ENCODE data around the gene LZIC. TPM values are rescaled to one million over a fixed set of nuclear protein-coding genes. Genes with fewer than 3 reads are reported as not detected.
A peak's percentile ranks its signal among the peaks of the same experiment; 100 is the strongest.
"Not testable (repeated sequence)": the region's sequence is repeated elsewhere in the genome, so short reads cannot be mapped to it uniquely, and the experiment has no call there.

LZIC gene
- total RNA-seq, result 10 to 100 TPM; 27.1 to 31.2 TPM
- long read RNA-seq, partial matches to known transcripts, result 1 of 9 reads
- long read RNA-seq, other reads (novel, unspliced or antisense), result 2 of 9 reads

DNA sequence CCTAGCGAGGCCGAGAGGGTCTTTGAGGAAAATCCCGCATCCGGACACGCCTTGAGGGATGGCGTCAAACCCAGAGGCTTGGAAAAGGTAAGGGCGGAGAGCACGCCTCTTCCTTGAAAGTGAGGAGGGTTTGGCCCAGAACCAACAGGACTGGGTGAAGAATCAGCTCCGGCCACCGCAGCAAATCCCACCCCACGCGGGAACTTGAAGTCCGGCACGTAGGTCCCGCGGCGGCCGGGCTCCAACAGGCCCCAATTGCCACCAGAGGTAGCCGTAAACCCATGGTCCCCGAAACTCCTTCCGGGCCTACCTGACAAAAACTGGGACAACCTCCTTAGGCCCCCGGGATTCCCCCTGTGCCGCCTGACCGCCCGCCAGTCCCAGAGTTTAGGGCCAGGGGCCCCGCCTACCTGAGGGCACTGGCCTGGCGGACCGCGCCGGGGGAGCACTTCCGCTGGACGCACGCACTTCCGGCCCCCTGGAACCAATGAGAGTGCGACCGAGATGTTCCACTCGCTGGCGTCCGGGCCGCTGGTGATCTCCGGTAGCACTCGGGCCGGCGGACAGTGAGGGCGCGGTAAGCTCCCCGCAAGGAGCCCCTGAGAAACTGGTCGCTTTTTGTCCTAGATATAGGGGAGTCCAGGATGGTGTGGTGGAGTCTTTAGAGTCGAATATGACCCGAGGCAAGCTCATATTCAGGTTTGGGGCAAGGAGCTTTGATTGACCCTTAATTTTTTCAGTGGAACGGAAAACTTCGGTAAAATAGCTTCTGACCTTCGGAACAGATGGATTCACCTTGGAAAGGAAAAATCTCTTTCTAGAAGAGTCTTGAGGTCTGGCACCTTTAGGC lies at the start of gene LZIC, which contains the start of gene NMNAT1:
Gene LZIC (minus strand): TSS at position 453 of the 850 bp plus-strand sequence. CDS start 6,772 bp downstream, outside the sequence.
Gene NMNAT1 (plus strand): TSS at position 537 of the 850 bp plus-strand sequence. CDS start 28,599 bp downstream, outside the sequence.
- peak; percentile 100 for ATAC-seq
- DNase-seq, result peak; percentile 96
- intact Hi-C loops (cut with DNase I), result loop anchor here in 1 of 2 donors (2.0 kb wide), 1 partner anchor 68 kb away; no protein-coding TSS in a partner anchor

DNA sequence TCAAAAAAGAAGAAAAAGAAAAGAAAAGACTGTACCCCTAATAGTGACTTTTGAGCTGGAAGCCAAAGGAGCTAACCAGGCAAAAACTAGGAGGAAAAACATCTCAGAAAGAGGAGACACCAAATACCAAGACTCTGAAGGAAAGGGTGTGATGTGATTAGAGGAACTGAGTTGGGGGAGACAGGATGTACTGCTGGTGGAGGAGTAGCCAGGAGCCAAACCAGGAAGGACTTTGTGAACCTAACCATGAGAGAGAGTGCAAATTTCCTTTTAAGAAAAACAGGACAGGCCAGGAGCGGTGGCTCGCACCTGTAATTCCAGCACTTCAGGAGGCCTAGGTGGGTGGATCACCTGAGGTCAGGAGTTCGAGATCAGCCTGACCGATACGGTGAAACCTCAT lies 49.7 kb upstream of the LZIC start:
- DNase-seq (no peak), ATAC-seq (no peak)
- intact Hi-C loops (cut with DNase I), result no loop called here

DNA sequence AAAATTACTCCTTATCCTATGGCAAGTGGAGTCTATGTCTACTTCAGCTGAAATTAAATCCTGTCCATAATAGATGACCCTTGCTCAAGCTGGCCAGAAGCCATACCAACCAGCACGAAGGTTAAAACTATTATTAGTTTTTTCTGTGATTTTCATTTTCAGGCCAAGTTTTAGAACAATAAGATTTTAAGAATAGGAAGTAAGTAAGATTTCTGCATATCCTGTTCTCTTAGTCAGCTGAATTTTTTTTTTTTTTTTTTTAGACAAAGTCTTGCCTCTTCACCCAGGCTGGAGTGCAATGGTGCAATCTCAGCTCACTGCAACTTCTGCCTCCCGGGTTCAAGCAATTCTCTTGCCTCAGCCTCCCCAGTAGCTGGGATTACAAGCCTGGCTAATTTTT lies 47.8 kb upstream of the LZIC start:
- intact Hi-C loops (cut with DNase I), result no loop called here

DNA sequence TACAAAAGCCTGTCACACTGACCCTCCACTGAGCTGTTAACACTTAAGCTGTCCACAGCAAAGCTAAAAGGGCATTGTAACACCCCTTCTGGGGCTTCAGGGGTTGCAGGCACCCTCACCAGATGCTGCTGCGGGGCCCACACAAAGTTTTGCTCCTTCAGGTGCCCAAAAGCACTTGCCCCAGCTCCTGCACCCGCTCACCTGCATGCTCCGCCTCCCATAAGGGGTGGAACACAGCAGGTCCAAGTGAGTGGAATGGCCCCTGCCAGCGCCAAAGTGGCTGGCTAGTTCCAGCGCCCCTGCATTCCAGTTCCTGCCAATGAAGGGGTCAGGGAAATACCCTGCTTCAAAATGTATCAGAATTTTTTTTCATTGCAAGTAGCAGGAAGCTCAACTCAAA lies 46.6 kb upstream of the LZIC start:
- intact Hi-C loops (cut with DNase I), result no loop called here
- DNase-seq (no peak), ATAC-seq (no peak)

More for the DNA sequence above, 47.8 kb upstream of the LZIC start:
- peak; percentile 65 for DNase-seq
- peak; percentile 57 to 69 for ATAC-seq

DNA sequence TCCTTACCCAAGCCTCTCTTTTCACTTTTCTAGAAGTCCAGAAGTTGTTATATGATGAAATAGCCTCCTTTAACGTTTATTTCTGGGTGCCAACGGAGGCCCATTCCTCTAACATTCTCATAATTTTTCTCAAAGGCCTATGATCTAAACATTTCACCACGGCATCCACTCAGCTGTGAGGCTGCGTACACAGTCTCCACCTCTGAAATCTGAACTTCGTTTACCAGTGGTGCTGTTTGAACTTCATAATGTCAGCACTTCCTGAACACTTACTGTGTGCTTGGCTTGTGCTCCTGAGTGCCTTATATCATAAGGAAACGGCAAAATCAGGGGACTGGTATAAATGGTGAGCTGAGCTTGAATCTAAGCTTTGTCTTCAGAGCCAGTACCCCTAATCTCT lies 41.8 kb upstream of the LZIC start:
- DNase-seq (no peak), ATAC-seq (no peak)
- intact Hi-C loops (cut with DNase I), result no loop called here

DNA sequence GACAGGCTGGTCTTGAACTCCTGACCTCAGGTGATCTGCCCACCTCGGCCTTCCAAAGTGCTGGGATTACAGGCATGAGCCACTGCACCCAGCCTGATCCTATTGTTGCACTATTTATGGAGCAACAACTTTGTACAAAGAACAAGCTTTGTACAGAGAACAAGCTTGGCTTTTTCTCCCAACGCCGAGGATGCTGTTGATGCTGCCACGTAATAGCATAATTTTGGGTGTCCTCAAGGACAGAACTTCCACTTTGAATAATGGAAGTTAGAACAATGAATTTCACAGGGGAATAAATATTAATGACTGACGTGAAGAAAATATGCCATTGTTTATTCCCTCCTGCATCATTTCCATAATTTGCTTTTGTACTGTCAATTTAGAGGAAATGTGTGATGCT lies 41.1 kb upstream of the LZIC start:
- intact Hi-C loops (cut with DNase I), result no loop called here
- DNase-seq, result no peak
- no peak for ATAC-seq

DNA sequence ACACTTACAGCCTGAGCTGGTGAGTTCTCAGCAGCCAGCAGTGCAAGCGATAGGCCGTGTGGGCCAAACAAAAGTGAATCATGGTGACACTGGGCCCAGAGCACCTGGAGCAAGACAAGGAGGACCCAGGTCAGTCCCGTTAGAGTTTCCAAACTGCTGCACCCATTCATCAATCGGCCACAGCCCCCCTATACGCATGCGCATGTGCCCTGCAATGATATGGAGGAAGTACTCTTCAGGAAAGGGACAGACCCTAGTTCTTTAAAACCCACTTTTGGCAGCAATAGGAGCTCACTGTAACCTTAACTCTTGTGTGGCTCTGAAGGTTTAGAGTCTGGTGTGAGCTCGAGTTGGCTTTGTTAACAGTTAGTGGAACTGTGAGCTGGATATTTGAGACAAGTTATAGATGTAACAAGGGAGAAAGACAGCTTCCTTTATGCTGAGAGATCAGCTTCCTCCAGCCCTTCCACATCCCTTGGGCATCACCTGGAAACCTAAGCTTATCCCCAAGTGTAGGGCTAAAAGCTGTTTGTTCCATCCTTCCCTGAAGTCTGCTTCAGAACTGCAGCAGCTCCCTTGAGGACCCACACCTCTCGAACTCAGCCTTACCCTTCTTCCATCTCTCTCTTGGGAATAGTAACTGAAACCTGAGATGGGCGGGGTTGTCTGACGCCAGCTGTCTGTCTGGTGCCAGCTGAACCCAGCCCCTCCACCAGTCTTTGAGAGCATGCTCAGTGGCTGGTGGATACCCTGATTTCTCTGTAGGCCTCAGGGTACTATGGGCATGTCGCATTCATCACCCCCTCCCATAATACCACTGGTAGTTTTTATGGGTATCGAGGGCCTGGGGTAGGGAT lies 17.7 kb upstream of the LZIC start:
- DNase-seq (no peak), ATAC-seq (peak in 1 of 2 donors; percentile 66)
- intact Hi-C loops (cut with DNase I), result no loop called here

DNA sequence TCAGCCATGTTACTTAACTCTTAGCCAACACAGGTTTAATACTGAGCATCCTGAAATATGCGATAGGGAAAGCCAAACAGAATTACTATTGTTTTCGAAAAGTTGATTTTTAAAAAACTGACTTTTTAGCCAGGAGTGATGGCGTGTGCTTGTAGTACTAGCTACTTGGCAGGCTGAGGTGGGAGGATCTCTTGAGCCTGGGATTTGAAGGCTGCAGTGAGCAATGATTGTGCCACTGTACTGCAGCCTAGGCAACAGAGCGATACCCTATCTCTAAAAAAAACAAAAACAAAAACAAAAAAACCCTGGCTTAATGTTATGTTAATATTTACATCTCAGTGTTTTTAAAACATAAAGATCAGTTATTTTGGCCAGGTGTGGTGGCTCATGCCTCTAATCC lies 16.8 kb upstream of the LZIC start:
- no peak for DNase-seq
- ATAC-seq, result peak in 1 of 2 donors; percentile 92
- intact Hi-C loops (cut with DNase I), result no loop called here

DNA sequence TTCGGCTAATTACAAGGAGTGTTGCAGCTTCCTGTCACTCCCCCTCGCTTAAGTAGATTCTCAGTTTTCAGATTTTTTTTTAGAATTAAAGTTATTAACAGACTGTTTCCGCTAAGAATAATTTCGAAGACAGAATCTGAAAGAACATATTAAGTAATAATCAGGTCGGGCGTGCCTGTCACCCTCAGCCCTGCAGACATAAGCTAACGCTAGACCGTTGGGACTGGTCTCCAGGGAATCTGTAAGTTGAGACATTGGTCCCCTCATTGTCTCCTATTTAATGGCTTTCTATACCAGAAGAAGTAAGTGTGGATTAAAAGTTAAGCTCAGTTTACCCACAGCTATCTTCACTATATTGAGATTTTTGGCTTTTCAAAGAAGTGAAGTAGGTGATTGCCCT lies 14.5 kb upstream of the LZIC start:
- intact Hi-C loops (cut with DNase I), result loop anchor here in 1 of 2 donors (10.0 kb wide), 1 partner anchor 77 kb away; the partner anchor contains the start of gene UBE4B
- DNase-seq (no peak), ATAC-seq (no peak)

DNA sequence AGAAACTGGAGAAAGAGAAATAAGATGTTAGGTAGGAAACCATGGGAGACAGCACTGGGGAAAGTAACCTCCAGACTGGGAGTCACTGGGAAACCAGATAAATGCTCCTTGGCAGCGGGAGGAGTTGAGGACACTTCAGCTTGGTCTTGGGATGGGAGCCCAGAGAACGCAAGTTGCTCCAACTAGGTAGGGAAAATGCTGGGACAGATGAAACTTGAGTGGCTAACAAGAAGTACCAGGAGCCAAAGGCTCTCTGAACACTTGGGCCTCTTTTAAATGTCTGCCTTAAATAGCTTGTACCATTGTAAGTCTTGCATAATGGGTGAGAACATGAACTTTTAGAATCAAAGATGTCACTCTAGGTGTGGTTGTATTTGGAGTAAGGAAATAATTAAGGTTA lies 3.1 kb upstream of the LZIC start:
- DNase-seq (no peak), ATAC-seq (no peak)
- intact Hi-C loops (cut with DNase I), result no loop called here

DNA sequence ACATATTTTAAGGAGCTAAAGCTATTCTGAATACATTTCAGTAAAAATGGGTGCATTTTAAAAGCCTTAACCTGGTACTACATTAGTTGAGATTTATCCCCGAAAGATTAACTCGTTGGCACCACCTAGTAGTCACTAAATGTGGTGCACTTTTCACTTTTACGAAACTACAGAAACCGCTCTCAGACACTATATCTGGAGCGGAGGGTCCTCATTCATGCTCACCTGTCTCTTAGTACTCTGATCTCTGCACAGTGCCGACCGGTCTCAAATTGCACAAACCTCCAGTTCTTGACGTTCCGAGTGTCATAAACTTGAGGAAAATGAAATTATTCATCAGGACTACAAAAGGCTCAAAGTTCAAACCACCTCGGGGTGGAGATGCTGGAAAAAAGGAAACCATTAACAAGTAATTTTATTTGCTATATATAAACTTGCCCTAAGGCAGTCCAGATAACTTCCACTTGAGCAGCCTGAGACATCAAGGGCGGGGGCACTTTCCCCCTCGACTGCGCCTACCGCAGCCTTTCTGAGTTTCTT lies 722 bp downstream of the LZIC start:
- ATAC-seq (peak; percentile 20 to 64), DNase-seq (no peak)
- intact Hi-C loops (cut with DNase I), result loop anchor here in 1 of 2 donors (2.0 kb wide), 1 partner anchor 68 kb away; no protein-coding TSS in a partner anchor

DNA sequence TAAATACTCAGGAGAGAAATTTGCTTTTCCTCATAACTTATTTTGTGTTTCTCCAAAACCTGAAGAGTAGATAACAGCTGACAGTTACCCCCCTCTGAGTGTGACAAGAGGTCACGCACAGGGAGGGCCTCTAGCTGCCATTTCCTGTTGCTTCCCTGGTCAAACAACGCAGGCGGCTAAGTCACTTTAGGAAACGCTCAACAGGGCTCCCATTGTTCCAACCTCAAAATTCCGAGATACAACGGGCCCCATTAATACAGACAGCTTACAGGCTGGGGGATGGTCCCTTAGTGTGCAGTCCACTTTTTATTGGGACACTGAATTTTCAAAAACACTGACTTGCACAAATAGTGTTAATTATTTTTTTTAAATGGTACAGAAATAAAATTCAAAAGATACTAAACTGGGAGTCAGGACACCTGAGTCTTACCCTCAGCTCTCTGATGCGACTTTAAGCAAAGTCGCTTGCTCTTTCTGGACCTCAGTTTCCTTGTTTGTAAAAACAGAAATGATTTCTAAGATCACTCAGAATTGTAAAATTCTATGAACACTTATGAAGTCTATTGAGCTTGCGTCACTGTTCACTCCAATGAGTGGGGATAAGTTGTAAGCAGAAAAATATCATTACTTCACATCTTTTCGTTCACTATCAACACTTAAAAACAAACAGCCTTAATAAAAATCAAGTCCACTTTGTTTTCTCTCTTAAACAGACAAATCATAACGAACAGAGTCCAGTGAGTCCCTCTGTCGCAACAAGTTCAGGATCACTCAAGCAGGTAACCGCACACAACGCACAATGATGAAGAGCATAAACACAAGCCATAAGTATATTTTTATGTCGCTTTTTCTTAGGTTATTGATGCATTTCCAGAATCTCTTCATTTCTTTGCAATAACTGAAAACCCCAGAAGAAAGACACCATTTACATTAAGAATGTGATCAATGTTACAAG lies 13.5 kb downstream of the LZIC start:
- no peak for DNase-seq
- intact Hi-C loops (cut with DNase I), result no loop called here
- ATAC-seq, result peak in 1 of 2 donors; percentile 19

DNA sequence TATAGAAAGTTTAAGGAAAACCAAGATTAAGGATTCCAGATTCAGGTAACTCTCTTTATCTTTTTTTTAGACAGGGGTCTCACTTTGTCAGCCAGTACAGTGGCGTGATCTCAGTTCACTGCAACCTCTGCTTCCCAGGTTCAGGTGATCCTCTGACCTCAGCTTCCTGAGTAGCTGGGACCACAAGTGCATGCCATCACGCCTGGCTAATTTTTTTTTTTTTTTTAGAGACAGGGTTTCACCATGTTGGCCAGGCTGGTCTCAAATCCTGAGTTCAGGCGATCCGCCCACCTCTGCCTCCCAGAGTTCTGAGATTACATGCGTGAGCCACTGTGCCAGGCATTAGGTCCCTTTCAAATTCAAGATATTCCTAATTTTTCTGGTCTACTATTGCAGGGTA lies 15.9 kb downstream of the LZIC start:
- intact Hi-C loops (cut with DNase I), result no loop called here
- DNase-seq (no peak), ATAC-seq (no peak)

DNA sequence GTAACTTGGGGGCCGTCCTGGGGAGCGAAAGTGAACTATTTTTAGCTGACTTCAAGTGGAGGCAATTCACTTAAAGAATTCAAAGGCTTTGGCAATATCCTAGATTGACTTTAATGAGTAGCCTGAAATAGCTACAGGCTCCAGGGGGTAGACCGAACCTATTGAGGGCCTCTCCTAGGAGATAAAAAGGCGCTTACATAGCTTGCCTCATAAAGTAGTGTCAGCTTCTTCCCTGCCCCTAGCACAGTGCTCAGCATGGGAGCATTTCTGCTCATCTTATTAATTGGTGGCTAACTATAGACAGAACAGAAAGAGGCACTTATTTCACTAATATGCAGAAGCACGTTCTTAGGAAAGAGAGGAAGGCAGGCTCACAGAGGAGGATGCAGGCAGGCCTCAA lies 20.8 kb downstream of the LZIC start:
- intact Hi-C loops (cut with DNase I), result no loop called here
- DNase-seq, result no peak
- peak; percentile 29 to 57 for ATAC-seq

DNA sequence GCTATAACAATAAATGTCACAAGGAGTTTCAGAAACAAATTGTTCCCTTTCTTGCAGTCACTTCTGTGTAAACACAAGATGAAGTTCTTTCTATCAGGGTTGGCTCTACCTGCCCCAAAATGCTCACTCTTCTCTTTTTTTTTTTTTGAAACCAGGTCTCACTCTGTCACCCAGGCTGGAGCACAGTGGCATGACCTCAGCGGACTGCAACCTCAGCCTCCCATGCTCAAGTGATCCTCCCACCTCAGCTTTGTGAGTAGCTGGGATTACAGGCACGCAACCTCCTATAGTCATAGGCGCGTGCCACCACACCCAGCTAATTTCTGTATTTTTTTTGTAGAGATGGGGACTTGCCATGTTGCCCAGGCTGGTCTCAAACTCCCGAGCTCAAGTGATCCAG lies 22.6 kb downstream of the LZIC start:
- intact Hi-C loops (cut with DNase I), result no loop called here
- DNase-seq, result no peak
- ATAC-seq, result no peak

DNA sequence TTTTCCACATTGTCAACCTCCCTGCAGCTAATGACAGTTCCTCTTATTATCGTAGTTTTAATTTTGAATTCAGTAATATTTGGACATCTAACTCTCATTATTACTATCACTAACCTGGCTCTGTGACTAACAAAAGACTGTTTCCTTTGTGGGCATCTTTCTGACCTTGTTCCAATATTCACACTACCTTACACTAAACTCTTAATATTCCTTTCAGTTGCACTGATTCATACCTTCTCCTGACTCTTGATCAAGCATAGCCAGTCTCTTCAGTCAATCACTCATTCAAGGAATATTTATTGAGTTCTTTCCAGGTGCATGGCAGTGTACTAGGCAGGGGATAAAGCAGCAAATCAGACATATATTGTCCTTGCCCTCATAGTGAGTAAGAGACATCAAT lies 25.3 kb downstream of the LZIC start:
- intact Hi-C loops (cut with DNase I), result no loop called here
- DNase-seq, result no peak
- ATAC-seq, result no peak

DNA sequence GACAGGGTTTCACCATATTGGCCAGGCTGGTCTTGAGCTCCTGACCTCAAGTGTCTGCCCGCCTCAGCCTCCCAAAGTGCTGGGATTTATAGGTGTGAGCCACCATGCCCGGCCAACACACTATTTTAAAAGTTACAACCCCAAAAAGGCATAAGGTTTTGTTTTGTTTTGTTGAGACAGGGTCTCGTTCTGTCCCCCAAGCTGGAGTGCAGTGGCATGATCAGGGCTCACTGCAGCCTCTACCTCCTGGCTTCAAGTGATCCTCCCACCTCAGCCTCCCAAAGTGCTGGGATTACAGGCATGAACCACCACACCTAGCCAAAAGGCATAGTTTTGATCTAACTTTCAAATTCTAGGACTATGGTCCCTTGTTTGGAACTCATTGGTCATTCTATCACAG lies 25.7 kb downstream of the LZIC start:
- ATAC-seq; DNase-seq; intact Hi-C loops (cut with DNase I): not testable (repeated sequence)

DNA sequence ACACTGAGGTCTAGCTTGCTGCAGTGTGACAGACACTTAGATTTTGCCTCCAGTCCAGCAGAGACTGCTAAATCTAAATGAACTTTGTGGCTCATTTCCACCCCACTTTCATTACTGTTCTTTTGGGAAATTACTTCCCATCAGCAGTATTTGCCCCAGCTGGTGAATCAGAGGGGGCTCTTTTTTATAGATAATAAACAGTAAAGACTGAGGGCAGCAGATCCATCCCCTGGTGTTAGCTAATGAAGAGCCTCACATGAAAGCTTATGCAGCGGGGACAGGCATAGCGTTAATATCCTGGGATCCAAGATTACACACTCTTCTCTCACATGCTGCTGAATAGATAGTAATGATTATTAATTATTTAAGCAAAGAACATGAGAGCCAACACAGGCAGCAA lies 26.7 kb downstream of the LZIC start:
- DNase-seq, result no peak
- intact Hi-C loops (cut with DNase I), result no loop called here
- ATAC-seq, result no peak

Measured in left cardiac atrium (tissue), 4 donors.